Neural cell (in vitro differentiated cells): Measurements from ENCODE around the gene C14orf132. TPM values are rescaled to one million over a fixed set of nuclear protein-coding genes. Genes with fewer than 3 reads are reported as not detected.

Experiments used
- H2AFZ ChIP-seq: fragments of 200-600, 300-800 bp; sonication (generic), shearing (Covaris generic); 2 replicates; pipeline ENCODE4 v1.6.0; 2014; ENCODE audit warnings: low read depth, mild to moderate bottlenecking, antibody characterized with exemption, low read length, moderate library complexity
- H3F3A ChIP-seq: fragments of 200-600 bp; shearing (Covaris generic); 2 replicates; pipeline ENCODE4 v1.6.1; 2016; ENCODE audit warnings: mild to moderate bottlenecking, moderate library complexity, mixed read lengths, antibody characterized with exemption, low read length; ENCODE audit not compliant: insufficient read depth, poor library complexity, severe bottlenecking
- H3K27ac ChIP-seq: fragments of 200-600, 300-800 bp; sonication (generic), shearing (Covaris generic); 2 replicates; pipeline ENCODE4 v1.5.1; 2014; ENCODE audit warnings: mild to moderate bottlenecking, low read length, moderate library complexity
- H3K27me3 ChIP-seq: fragments of 300-800, 200-600 bp; sonication (generic), shearing (Covaris generic); 2 replicates; pipeline ENCODE4 v1.6.0; 2014; ENCODE audit warnings: mild to moderate bottlenecking, low read depth, low read length, moderate library complexity; ENCODE audit not compliant: insufficient read depth
- H3K36me3 ChIP-seq: fragments of 300-800, 200-600 bp; sonication (generic), shearing (Covaris generic); 2 replicates; pipeline ENCODE4 v1.5.1; 2014; ENCODE audit warnings: mild to moderate bottlenecking, antibody characterized with exemption, low read length, moderate library complexity; ENCODE audit not compliant: insufficient read depth
- H3K4me2 ChIP-seq: fragments of 300-800, 200-600 bp; sonication (generic), shearing (Covaris generic); 2 replicates; pipeline ENCODE4 v1.6.0; 2014; ENCODE audit warnings: mild to moderate bottlenecking, low read length
- H3K4me3 ChIP-seq: fragments of 300-800, 200-600 bp; sonication (generic), shearing (Covaris generic); 2 replicates; pipeline ENCODE4 v1.5.1; 2014; ENCODE audit warnings: mild to moderate bottlenecking, low read length, moderate library complexity
- H3K79me2 ChIP-seq: fragments of 200-600 bp; shearing (Covaris generic); replicated peaks from 2 replicates; pipeline ENCODE4 v1.6.0; 2014; ENCODE audit warnings: mild to moderate bottlenecking, low read length, moderate library complexity; ENCODE audit not compliant: insufficient read depth
- H3K9ac ChIP-seq: fragments of 300-800, 200-600 bp; sonication (generic), shearing (Covaris generic); 2 replicates; pipeline ENCODE4 v1.6.1; 2016; ENCODE audit warnings: mild to moderate bottlenecking, low read length, mixed read lengths
- H3K9me2 ChIP-seq: fragments of 200-600 bp; shearing (Covaris generic); 2 replicates; pipeline ENCODE4 v1.6.1; 2016; ENCODE audit warnings: mild to moderate bottlenecking, low read length, mixed read lengths; ENCODE audit not compliant: insufficient read depth
- H3K9me3 ChIP-seq: fragments of 200-600, 300-800 bp; sonication (generic), shearing (Covaris generic); 2 replicates; pipeline ENCODE4 v1.6.1; 2016; ENCODE audit warnings: mild to moderate bottlenecking, mixed run types, low read length, moderate library complexity, mixed read lengths
- H4K20me1 ChIP-seq: fragments of 200-600 bp; shearing (Covaris generic); 2 replicates; pipeline ENCODE4 v1.6.1; 2016; ENCODE audit warnings: mild to moderate bottlenecking, mixed run types; ENCODE audit not compliant: insufficient read depth
- EP300 ChIP-seq: fragments of 450-650 bp; conservative IDR thresholded peaks from 2 replicates; pipeline ENCODE4 v1.6.1; 2014; ENCODE audit warnings: antibody characterized with exemption, mild to moderate bottlenecking, moderate library complexity; ENCODE audit not compliant: poor library complexity, severe bottlenecking
- EZH2 ChIP-seq: fragments of 200-600, 300-800 bp; shearing (Covaris generic), sonication (generic); IDR thresholded peaks from 2 replicates; pipeline ENCODE4 v1.6.1; 2014; ENCODE audit warnings: antibody characterized with exemption, low read length, borderline replicate concordance, mild to moderate bottlenecking; ENCODE audit not compliant: insufficient read depth, poor library complexity, severe bottlenecking
- MXI1 ChIP-seq: fragments of 450-650 bp; conservative IDR thresholded peaks from 2 replicates; pipeline ENCODE4 v1.6.1; 2014; ENCODE audit warnings: antibody characterized with exemption, mild to moderate bottlenecking; ENCODE audit not compliant: poor library complexity, severe bottlenecking
- POLR2AphosphoS5 ChIP-seq: IDR thresholded peaks from 2 replicates; pipeline ENCODE4 v1.6.1; 2012
- RAD21 ChIP-seq: fragments of 450-650 bp; conservative IDR thresholded peaks from 2 replicates; pipeline ENCODE4 v1.6.1; 2014; ENCODE audit warnings: antibody characterized with exemption, mild to moderate bottlenecking, moderate library complexity
- SMC3 ChIP-seq: fragments of 450-650 bp; conservative IDR thresholded peaks from 2 replicates; pipeline ENCODE4 v1.6.1; 2014; ENCODE audit warnings: antibody characterized with exemption, mild to moderate bottlenecking, moderate library complexity; ENCODE audit not compliant: poor library complexity
- TAF1 ChIP-seq: IDR thresholded peaks from 2 replicates; pipeline ENCODE4 v1.6.1; 2012; ENCODE audit warnings: low read depth
- polyA plus RNA-seq: library from polyadenylated mRNA; depleted of rRNA; stranded (reverse); fragments of >200 nt; gene quantifications from 2 replicates; pipeline ENCODE4 v1.2.3, GENCODE V29; 2014
- TF ChIP-seq, protein P1 (sequence below): IDR thresholded peaks from 2 replicates; pipeline ENCODE4 v1.6.1; 2012; ENCODE audit warnings: borderline replicate concordance
- TF ChIP-seq, protein P2 (sequence below): fragments of 450-650 bp; IDR thresholded peaks from 2 replicates; pipeline ENCODE4 v1.5.1; 2014; ENCODE audit warnings: antibody characterized with exemption, mild to moderate bottlenecking, moderate library complexity; ENCODE audit not compliant: poor library complexity, severe bottlenecking

Gene C14orf132
- polyA plus RNA-seq, 1 donor from 2014 or later: 50.1 TPM

DNA sequence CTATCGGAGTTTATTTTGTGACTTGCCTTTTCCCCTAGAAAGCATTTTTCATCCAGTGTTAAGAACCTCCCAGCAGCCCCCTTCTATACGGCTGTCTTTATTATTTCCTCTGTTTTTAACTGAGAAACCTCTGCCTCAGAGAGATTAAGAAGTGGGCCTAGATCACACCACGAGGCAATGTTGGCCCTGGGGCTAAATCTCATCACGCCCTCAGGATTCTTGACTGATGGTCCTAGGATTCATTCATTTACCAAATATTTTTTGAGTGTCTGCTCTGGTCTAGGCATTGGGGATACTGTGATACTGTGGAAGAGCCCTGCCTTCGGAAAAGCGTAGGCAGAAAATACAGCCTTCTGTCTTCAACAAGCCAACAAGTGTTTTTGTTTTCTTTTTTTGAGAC is 42.1 kb downstream of the C14orf132 start:
- Histone ChIP-seq H4K20me1 (no peaks in the 10 kb centered on the region), H3K79me2 (peaks cover 43% of the 10 kb centered on the region)

DNA sequence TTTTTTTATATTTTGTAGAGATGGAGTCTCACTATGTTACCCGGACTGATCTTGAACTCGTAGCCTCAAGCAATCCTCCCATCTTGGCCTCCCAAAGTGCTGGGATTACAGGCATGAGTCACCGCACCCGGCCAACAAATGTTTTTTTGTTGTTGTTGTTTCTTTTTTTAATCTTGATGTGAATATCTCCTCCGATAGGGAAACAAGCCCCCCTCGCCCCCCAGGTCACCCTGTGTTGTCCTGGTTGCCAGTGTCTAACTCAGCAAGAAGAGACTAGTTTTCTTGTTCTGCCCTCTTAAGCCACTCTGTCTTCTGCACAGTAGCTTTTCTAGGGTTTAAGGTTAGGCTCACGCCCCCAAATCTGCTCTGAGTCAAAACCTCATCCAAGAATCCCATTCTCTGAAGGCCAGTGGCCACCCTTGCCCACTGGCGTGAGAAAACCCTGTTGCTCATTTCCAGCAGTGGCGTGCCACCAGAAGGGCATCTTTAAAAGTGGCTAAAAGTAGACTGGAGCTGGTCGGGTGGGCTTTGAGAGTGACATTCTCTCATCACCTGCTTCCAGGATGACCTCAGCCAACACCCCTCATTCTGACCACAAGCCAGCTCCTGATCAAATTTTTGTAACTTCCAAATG is 42.7 kb downstream of the C14orf132 start:
- Histone ChIP-seq H3K36me3 (no peaks in the 10 kb centered on the region), H3K4me2 (no peak overlapping the region), H4K20me1 (no peaks in the 10 kb centered on the region), H3F3A (no peaks in the 10 kb centered on the region), H3K9ac (no peak overlapping the region), H3K27me3 (no peaks in the 10 kb centered on the region), H3K4me3 (no peak overlapping the region), H2AFZ (no peak overlapping the region), H3K79me2 (peaks cover 37% of the 10 kb centered on the region), H3K9me3 (no peaks in the 10 kb centered on the region), H3K9me2 (no peaks in the 10 kb centered on the region), H3K27ac (no peak overlapping the region)
- TF ChIP-seq, protein P1, sequence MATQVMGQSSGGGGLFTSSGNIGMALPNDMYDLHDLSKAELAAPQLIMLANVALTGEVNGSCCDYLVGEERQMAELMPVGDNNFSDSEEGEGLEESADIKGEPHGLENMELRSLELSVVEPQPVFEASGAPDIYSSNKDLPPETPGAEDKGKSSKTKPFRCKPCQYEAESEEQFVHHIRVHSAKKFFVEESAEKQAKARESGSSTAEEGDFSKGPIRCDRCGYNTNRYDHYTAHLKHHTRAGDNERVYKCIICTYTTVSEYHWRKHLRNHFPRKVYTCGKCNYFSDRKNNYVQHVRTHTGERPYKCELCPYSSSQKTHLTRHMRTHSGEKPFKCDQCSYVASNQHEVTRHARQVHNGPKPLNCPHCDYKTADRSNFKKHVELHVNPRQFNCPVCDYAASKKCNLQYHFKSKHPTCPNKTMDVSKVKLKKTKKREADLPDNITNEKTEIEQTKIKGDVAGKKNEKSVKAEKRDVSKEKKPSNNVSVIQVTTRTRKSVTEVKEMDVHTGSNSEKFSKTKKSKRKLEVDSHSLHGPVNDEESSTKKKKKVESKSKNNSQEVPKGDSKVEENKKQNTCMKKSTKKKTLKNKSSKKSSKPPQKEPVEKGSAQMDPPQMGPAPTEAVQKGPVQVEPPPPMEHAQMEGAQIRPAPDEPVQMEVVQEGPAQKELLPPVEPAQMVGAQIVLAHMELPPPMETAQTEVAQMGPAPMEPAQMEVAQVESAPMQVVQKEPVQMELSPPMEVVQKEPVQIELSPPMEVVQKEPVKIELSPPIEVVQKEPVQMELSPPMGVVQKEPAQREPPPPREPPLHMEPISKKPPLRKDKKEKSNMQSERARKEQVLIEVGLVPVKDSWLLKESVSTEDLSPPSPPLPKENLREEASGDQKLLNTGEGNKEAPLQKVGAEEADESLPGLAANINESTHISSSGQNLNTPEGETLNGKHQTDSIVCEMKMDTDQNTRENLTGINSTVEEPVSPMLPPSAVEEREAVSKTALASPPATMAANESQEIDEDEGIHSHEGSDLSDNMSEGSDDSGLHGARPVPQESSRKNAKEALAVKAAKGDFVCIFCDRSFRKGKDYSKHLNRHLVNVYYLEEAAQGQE: no peak
- TF ChIP-seq, protein P2, sequence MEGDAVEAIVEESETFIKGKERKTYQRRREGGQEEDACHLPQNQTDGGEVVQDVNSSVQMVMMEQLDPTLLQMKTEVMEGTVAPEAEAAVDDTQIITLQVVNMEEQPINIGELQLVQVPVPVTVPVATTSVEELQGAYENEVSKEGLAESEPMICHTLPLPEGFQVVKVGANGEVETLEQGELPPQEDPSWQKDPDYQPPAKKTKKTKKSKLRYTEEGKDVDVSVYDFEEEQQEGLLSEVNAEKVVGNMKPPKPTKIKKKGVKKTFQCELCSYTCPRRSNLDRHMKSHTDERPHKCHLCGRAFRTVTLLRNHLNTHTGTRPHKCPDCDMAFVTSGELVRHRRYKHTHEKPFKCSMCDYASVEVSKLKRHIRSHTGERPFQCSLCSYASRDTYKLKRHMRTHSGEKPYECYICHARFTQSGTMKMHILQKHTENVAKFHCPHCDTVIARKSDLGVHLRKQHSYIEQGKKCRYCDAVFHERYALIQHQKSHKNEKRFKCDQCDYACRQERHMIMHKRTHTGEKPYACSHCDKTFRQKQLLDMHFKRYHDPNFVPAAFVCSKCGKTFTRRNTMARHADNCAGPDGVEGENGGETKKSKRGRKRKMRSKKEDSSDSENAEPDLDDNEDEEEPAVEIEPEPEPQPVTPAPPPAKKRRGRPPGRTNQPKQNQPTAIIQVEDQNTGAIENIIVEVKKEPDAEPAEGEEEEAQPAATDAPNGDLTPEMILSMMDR: no peak
- TF ChIP-seq POLR2AphosphoS5: no peak

More for the DNA sequence above, 42.1 kb downstream of the C14orf132 start:
- Histone ChIP-seq H3F3A (no peaks in the 10 kb centered on the region), H3K36me3 (no peaks in the 10 kb centered on the region), H3K4me3 (no peak overlapping the region), H3K4me2 (no peak overlapping the region), H3K27me3 (no peaks in the 10 kb centered on the region), H3K9me3 (no peaks in the 10 kb centered on the region), H3K9me2 (no peaks in the 10 kb centered on the region), H2AFZ (no peak overlapping the region), H3K27ac (no peak overlapping the region), H3K9ac (no peak overlapping the region)
- no peak for TF ChIP-seq POLR2AphosphoS5
- TF ChIP-seq EP300: no peak
- no peak for TF ChIP-seq EZH2
- TF ChIP-seq, protein P1: no peak
- TF ChIP-seq RAD21: no peak
- TF ChIP-seq TAF1: no peak
- TF ChIP-seq MXI1: no peak
- TF ChIP-seq, protein P2: no peak
- no peak for TF ChIP-seq SMC3
